Measurements from ENCODE around the gene TMEM167B.

Gene TMEM167B

DNA sequence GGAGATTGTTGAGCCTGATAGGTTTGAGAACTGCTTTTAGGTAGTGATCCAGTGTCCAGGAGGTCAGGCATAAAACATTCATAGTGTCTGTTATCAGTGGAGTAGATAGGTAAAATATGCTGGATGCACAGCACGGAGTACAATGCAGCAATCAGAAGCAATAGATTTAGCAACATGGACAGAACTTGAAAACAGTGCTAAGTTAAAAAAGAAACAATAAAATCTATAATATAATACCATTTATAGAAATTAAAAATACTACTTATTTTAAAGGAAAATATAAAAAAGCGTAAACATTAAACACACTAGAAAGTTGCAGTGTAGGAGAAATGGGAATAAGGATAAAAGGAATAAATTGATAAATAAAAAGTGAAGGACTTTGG, 11.3 kb upstream of the TMEM167B start:
- no peak for DNase-seq (ENCODE audit: low spot score)
- in situ Hi-C loops (cut with MboI; ENCODE audit: low pct_unique_long_range_greater_than_20kb, low sequenced_read_pairs, unreplicated experiment) = no loop called here
- TF ChIP-seq CTCF (IDR thresholded peaks at IDR 0.05; ENCODE audit: extremely low read depth, insufficient read depth, missing control alignments) = no peak

DNA sequence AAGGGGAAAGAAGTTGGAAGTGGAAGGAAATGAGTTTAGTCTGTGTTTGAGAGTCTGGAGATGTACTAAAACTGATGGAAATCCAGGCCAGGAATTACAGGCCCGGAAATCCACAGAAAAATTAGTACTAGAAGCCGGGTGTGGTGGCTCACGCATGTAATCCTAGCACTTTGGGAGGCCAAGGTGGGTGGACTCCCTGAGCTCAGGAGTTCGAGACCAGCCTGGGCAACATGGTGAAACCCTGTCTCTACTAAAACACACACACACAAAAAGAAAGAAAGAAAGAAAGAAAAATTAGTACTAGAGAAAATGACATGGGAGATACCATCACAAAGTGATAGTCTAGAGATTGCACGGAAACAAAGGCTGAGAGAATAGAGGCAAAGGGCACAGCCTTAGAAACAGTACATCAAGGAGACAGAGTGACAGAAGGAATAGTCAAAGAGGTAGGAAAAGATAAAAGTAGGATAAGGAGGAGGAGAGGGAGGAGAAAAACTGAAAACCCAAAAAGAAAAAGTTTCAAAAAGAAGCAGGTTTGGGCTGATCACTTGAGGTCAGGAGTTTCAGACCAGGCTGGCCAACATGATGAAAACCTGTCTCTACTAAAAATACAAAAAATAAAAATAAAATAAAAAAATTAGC, 10.0 kb upstream of the TMEM167B start:
- in situ Hi-C loops (cut with MboI; ENCODE audit: low pct_unique_long_range_greater_than_20kb, low sequenced_read_pairs, unreplicated experiment) = no loop called here
- no peak for DNase-seq (ENCODE audit: low spot score)
- no peak for TF ChIP-seq CTCF (IDR thresholded peaks at IDR 0.05; ENCODE audit: extremely low read depth, insufficient read depth, missing control alignments)

DNA sequence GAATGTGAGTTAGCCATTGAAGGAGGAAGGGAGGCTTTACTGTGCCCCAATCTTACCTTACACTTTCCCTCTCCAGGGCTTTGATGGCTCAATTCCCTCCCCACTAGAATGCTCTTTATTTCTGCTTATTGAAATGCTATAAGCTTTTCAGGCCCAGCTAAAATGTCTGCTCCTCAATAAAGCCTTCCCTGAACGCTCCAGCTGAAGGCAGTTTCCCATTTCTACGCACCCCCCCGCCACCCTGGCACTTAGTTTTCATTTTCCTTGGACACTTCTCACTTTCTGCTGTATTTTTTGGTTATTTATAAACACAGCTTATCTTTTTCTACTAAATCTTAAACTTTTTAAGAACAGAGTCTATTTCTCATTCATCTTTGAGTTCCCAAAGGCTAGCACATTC, 7.1 kb upstream of the TMEM167B start:
- in situ Hi-C loops (cut with MboI; ENCODE audit: low pct_unique_long_range_greater_than_20kb, low sequenced_read_pairs, unreplicated experiment) = no loop called here
- no peak for TF ChIP-seq CTCF (IDR thresholded peaks at IDR 0.05; ENCODE audit: extremely low read depth, insufficient read depth, missing control alignments)

DNA sequence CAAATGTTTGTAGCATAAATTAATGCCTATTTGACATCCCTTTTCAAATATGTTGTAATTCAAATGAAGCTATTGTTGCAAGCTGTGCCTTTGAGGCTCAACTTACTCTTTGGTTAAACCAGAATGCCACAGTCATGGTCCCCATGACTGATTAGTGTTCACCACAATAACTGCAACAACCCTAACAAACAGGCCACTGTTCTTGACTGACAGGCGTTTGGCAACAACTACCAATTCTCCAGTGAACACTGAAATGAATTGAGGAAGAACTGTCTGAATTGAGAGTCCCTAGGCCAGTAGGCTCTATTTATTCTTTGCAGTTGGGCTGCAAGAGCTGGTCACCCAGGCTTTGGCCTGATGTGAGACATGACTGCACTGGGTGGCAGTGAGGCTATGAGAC, 6.6 kb upstream of the TMEM167B start:
- no peak for TF ChIP-seq CTCF (IDR thresholded peaks at IDR 0.05; ENCODE audit: extremely low read depth, insufficient read depth, missing control alignments)
- DNase-seq (ENCODE audit: low spot score) = peak; percentile 6
- in situ Hi-C loops (cut with MboI; ENCODE audit: low pct_unique_long_range_greater_than_20kb, low sequenced_read_pairs, unreplicated experiment) = no loop called here

More for the DNA sequence above, 7.1 kb upstream of the TMEM167B start:
- DNase-seq (ENCODE audit: low spot score) = no peak

DNA sequence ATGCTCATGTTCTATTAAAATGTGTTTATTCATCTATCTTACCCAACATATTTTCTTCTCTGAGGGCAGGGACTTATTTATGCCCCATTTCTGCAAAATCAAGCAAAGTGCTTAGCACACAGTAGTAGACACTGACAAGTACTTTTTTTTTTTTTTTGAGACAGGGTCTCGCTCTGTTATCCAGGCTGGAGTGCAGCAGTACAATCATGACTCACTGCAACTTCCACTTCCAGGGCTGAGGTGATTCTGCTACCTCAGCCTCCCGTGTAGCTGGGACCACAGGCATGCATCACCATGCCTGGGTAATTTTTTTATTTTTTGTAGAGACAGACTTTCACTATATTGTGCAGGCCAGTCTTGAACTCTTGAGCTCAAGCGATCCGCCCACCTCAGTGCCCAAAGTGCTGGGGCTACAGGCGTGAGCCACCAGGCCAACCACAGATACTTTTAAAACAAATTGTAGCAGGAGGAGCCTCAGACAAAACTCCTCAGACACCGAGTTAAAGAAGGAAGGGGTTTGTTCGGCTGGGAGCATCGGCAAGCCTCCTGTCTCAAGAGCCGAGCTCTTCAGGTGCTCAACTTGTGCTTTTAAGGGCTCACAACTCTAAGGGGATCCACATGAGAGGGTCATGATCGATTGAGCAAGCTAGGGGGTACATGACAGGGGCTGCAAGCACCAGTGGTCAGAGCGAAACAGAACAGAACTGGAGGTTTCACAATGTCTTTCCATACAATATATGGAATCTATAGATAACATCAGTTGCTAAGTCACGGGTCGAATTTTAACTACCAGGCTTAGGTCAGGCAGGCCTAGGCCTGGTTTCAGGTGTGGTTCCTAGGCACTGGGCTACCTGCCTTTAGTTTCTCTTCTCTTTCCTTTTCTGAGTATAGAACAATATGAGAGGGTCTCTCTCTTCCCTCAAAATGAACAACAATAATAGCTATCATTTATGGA, 5.7 kb upstream of the TMEM167B start:
- peak; percentile 2 for DNase-seq (ENCODE audit: low spot score)
- TF ChIP-seq CTCF (IDR thresholded peaks at IDR 0.05; ENCODE audit: extremely low read depth, insufficient read depth, missing control alignments) = no peak
- in situ Hi-C loops (cut with MboI; ENCODE audit: low pct_unique_long_range_greater_than_20kb, low sequenced_read_pairs, unreplicated experiment) = no loop called here

GRCh38 chr1:109089242-109090015, 1.1 kb upstream of the TMEM167B start:
- in situ Hi-C loops (cut with MboI; ENCODE audit: low pct_unique_long_range_greater_than_20kb, low sequenced_read_pairs, unreplicated experiment) = no loop called here
- peak; percentile 57 for DNase-seq (ENCODE audit: low spot score)
- TF ChIP-seq CTCF (IDR thresholded peaks at IDR 0.05; ENCODE audit: extremely low read depth, insufficient read depth, missing control alignments) = peak; percentile 59

Measured in GM13977 (cell line).